Fibroblast of villous mesenchyme (primary cell): Measurements from ENCODE around the gene NOVA2. TPM values are rescaled to one million over a fixed set of nuclear protein-coding genes. Genes with fewer than 3 reads are reported as not detected.

Experiments
- DNase-seq: peaks from one replicate; pipeline ENCODE4 v3.0.0-alpha.2; 2010; ENCODE audit warnings: low read depth
- H3K4me3 ChIP-seq: 2 replicates; pipeline ENCODE4 v1.5.1; 2011; ENCODE audit warnings: low read depth, mild to moderate bottlenecking, low read length
- CTCF ChIP-seq: IDR thresholded peaks from 2 replicates; pipeline ENCODE4 v1.5.1; 2012; ENCODE audit warnings: low read depth, mild to moderate bottlenecking, low read length; ENCODE audit not compliant: insufficient read depth
- small RNA-seq: library from RNA; depleted of rRNA; stranded (forward); fragments of <200 nt; gene quantifications from one replicate; pipeline ENCODE3, GENCODE V24; 2012
- total RNA-seq: library from RNA; depleted of rRNA; stranded (reverse); fragments of >200 nt; gene quantifications from 2 replicates; pipeline ENCODE4 v1.2.3, GENCODE V29; 2012

Gene NOVA2
- total RNA-seq, 1 donor: not detected

GRCh38 chr19:45886427-45887199 lies 87.1 kb downstream of the NOVA2 start:
- TF ChIP-seq CTCF: no peak
- peak overlapping the region; percentile 68 for H3K4me3 ChIP-seq
- peak; percentile 94 for DNase-seq

GRCh38 chr19:45885556-45886426 lies 87.9 kb downstream of the NOVA2 start, which contains the start of gene IRF2BP1:
Gene IRF2BP1, minus strand, starts transcription at chr19:45886141. Its CDS starts 367 bp downstream, at chr19:45885774.
- peak; percentile 96 for DNase-seq
- no peak for TF ChIP-seq CTCF

GRCh38 chr19:45884682-45885555 lies 88.7 kb downstream of the NOVA2 start:
- DNase-seq: no peak
- peak overlapping the region; percentile 68 for H3K4me3 ChIP-seq
- TF ChIP-seq CTCF: no peak

More at GRCh38 chr19:45885556-45886426, 87.9 kb downstream of the NOVA2 start, which contains the start of gene IRF2BP1:
- H3K4me3 ChIP-seq: peak within 1 kb of the TSS; percentile 68

- no peak for TF ChIP-seq CTCF
- DNase-seq: no peak
- H3K4me3 ChIP-seq: no peak overlapping the region
Observed at GRCh38 chr19:45883881-45884681, 89.6 kb downstream of the NOVA2 start.

Small RNAs within 50 kb of the gene (small RNA-seq; reads per million reads assigned to genes)
- 4.0 reads per million, percentile 77 among the genes with 10 or more reads in this experiment for gene MIR769

Other genes starting within 250 kb of the NOVA2 start
- 7.4 and 12.5 TPM in 2 replicates for gene FBXO46, start 243.0 kb downstream of the NOVA2 start, total RNA-seq
- gene MEIOSIN, start 240.4 kb downstream of the NOVA2 start, total RNA-seq: not detected in 2 replicates
- gene SIX5, start 204.6 kb downstream of the NOVA2 start, total RNA-seq: 8.4 and 8.6 TPM in 2 replicates
- 46.4 and 53.1 TPM in 2 replicates for gene DMPK, start 191.4 kb downstream of the NOVA2 start, total RNA-seq
- gene DMWD, start 181.0 kb downstream of the NOVA2 start, total RNA-seq: 53.5 and 54.8 TPM in 2 replicates
- under 0.01 and 0.32 TPM in 2 replicates for gene RSPH6A, start 158.6 kb downstream of the NOVA2 start, total RNA-seq
- gene SYMPK, start 110.7 kb downstream of the NOVA2 start, total RNA-seq: 37.1 and 38.7 TPM in 2 replicates
- gene FOXA3, start 109.5 kb downstream of the NOVA2 start, total RNA-seq: not detected in 2 replicates
- 26.3 and 30.9 TPM in 2 replicates for gene IRF2BP1, start 87.7 kb downstream of the NOVA2 start, total RNA-seq
- 2.6 TPM in 2 replicates for gene MYPOP, start 71.3 kb downstream of the NOVA2 start, total RNA-seq
- not detected in 2 replicates for gene NANOS2, start 59.1 kb downstream of the NOVA2 start, total RNA-seq
- 3.9 and 6.1 TPM in 2 replicates for gene CCDC61, start 21.6 kb upstream of the NOVA2 start, total RNA-seq
- not detected in 2 replicates for gene PGLYRP1, start 49.2 kb upstream of the NOVA2 start, total RNA-seq
- not detected in 2 replicates for gene IGFL4, start 67.1 kb upstream of the NOVA2 start, total RNA-seq
- gene IGFL3, start 150.8 kb upstream of the NOVA2 start, total RNA-seq: not detected in 2 replicates
- gene IGFL2, start 174.4 kb upstream of the NOVA2 start, total RNA-seq: not detected in 2 replicates